ENCODE measurements around the gene ENTPD7. TPM values are rescaled to one million over a fixed set of nuclear protein-coding genes. Genes with fewer than 3 reads are reported as not detected.

Gene ENTPD7
- total and polyA plus RNA-seq, 7 donors: 1.2 to 6.6 (median 3.5) TPM

DNA sequence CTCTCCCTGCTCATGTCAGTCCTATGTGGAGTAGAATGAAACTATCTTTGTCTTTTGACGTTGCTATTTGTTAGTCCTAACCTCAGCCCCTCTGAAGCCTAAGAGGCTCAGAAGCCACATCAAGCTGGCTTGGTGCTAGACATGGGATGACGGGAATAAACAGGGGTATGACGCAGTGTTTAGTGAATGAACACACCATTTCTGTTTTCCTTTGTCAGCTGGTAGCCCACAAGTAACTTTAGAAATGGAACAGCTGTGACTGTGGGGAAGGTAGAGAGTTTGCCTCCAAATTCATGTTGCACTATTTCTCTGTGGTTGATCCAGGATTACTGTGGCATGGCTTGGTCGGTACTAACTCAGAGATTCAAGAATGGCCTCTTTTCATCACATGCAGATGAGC lies 41.3 kb downstream of the ENTPD7 start:
- H3K4me1 ChIP-seq: no peaks in the 10 kb centered on the region
- TF ChIP-seq POLR2AphosphoS5 (IDR thresholded peaks at IDR 0.05) (no peak), POLR2A (IDR thresholded peaks at IDR 0.05) (no peak), CTCF (IDR thresholded peaks at IDR 0.05) (no peak), EP300 (IDR thresholded peaks at IDR 0.05) (no peak)
- no peaks in the 10 kb centered on the region for H3K9me3 ChIP-seq
- no peak for DNase-seq
- H3K27me3 ChIP-seq: no peaks in the 10 kb centered on the region
- intact Hi-C loops (cut with DNase I): no loop called here
- no peak overlapping the region for H3K4me3 ChIP-seq
- no peak overlapping the region for H3K27ac ChIP-seq
- 94 to 95% methylated on average over 4 of the region's 4 CpGs for WGBS, 2 donors
- peaks cover 0 to 88% (median 20%) of the 10 kb centered on the region in 4 donors for H3K36me3 ChIP-seq

DNA sequence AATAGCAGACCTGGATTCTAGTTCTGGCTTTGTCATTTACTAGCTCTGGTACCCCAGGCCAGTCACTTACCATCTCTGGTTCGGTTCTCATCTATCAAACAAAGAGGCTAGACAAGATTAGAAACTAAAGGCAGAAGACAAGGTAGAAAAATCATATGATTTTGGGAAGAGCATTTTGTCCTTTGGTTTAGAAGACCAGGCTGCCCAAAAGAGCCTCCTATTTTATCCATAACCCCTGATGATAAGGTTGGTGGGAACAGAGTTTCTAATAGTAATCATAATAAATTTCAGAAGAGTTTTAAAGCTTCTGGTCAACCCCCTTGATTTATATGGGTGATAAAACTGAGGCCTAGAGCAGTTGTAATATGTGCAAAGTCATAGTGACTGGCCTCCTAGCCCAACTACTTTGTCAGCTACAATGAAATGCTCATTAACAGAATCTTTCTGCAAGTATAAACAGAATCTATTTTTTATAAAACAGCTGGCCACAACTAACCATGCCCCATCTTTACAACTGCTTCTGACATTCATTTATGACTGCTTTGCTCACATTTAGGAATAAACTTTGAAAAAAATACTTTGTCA lies 49.2 kb downstream of the ENTPD7 start:
- Histone ChIP-seq H3K4me3 (no peak overlapping the region), H3K4me1 (peaks cover 0 to 37% (median 34%) of the 10 kb centered on the region in 4 donors), H3K27ac (peak overlapping the region; percentile 66 to 86 (median 77)), H3K36me3 (peaks cover 0 to 39% (median 0%) of the 10 kb centered on the region in 4 donors), H3K27me3 (no peaks in the 10 kb centered on the region), H3K9me3 (no peaks in the 10 kb centered on the region)
- WGBS, 2 donors: 88 to 89% methylated on average over 1 of the region's 1 CpG
- no peak for DNase-seq
- intact Hi-C loops (cut with DNase I): loop anchor here (5.0 kb wide), 2 partner anchors 51 to 316 kb away; partner anchors contain the start of gene ENTPD7
- peak in 3 of 4 donors; percentile 73 to 75 (median 74) for TF ChIP-seq EP300 (IDR thresholded peaks at IDR 0.05)
- TF ChIP-seq CTCF (IDR thresholded peaks at IDR 0.05): no peak
- TF ChIP-seq POLR2A (IDR thresholded peaks at IDR 0.05): no peak
- TF ChIP-seq POLR2AphosphoS5 (IDR thresholded peaks at IDR 0.05): peak; percentile 59 to 84 (median 80)

DNA sequence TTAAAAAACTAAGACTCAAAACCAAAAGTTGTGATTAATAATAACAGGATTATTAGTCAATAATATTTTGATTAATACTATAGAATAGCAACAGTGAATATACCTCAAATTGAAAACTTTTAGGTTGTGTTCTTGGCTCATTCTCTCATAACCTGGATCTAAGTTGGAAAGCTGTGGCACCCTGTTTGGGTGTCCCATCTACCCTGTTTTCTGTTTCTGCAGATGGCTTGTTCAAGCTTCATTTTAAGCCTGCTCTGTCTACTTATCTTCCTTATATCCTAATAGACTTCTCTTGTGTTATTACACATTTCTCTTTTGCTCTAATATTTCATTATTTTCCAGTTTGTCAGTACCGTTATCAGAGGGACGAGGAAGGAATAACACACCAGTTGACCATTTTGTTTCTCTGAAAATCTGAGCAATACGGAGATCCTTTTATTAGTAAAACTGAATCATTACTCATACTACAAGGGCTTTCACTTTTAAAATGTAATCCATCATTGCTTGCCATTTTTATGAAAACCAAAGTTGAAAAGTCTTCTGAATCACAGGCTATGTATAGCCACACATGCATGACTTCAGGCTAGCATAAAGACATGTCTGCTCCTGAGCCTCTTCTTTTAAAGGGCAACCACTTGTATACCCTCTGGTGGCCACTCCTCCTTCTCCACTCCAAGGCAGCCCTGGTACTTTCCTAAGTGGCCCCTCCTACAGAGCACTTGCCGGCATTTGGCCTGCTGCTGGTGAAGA lies 50.3 kb downstream of the ENTPD7 start:
- peaks cover 0 to 37% (median 2%) of the 10 kb centered on the region in 4 donors for H3K36me3 ChIP-seq

DNA sequence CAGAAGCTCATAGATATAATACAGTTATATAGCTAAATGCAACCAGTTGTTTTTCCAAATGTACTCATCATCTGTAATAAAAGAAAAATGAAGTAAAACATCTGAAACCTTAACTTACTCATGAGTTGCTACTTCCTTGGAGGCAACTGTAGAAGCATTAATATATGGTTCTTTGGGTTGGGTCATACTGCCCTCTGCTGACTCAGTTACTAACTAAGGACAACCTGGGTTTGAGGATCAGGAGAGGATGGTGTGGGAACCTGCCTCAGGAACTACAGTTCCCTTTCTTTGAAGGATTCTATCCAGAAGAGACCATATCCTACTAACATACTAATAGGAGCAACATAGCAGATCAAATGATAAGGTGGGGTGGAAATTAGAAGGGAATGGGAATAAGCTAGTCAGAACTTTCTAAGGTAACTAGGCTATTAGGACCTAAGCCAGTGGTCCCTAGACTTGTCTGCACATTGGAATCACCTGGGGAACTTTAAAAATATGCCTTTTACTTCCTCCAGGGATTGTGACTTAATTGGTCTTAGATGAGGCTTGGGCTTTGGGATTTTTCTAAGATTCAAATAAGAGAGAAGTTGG lies 51.9 kb downstream of the ENTPD7 start:
- DNase-seq: no peak
- H3K27me3 ChIP-seq: no peaks in the 10 kb centered on the region
- no peak overlapping the region for H3K4me3 ChIP-seq
- H3K36me3 ChIP-seq: peaks cover 0 to 42% (median 8%) of the 10 kb centered on the region in 4 donors
- TF ChIP-seq POLR2A (IDR thresholded peaks at IDR 0.05) (no peak), POLR2AphosphoS5 (IDR thresholded peaks at IDR 0.05) (no peak), CTCF (IDR thresholded peaks at IDR 0.05) (peak; percentile 11 to 55 (median 34)), EP300 (IDR thresholded peaks at IDR 0.05) (no peak)
- intact Hi-C loops (cut with DNase I): loop anchor here (2.0 to 5.0 kb wide), 3 partner anchors 80 to 279 kb away; partner anchors contain the start of genes GOT1 and SLC25A28
- peaks cover 0 to 37% (median 34%) of the 10 kb centered on the region in 4 donors for H3K4me1 ChIP-seq
- H3K9me3 ChIP-seq: no peaks in the 10 kb centered on the region
- peak overlapping the region in 1 of 4 donors; percentile 86 for H3K27ac ChIP-seq

More for the DNA sequence above, 50.3 kb downstream of the ENTPD7 start:
- Histone ChIP-seq H3K4me1 (peaks cover 0 to 37% (median 34%) of the 10 kb centered on the region in 4 donors), H3K27ac (peak overlapping the region; percentile 66 to 86 (median 77)), H3K27me3 (no peaks in the 10 kb centered on the region), H3K9me3 (no peaks in the 10 kb centered on the region), H3K4me3 (no peak overlapping the region)
- WGBS, 2 donors: 63 to 86% methylated on average over 4 of the region's 4 CpGs
- intact Hi-C loops (cut with DNase I): loop anchor here (2.0 to 5.0 kb wide), 5 partner anchors 52 to 317 kb away; partner anchors contain the start of genes ENTPD7, GOT1 and SLC25A28
- TF ChIP-seq CTCF (IDR thresholded peaks at IDR 0.05) (no peak), POLR2A (IDR thresholded peaks at IDR 0.05) (no peak), POLR2AphosphoS5 (IDR thresholded peaks at IDR 0.05) (peak in 2 of 4 donors; percentile 16 to 29)
- no peak for DNase-seq

Measured in sigmoid colon (tissue), 7 donors.